HG03439 (cell line): ENCODE data around the gene ZNF358.

Experiments used
- ATAC-seq: cut with Tn5 transposase; IDR thresholded peaks from one replicate; pipeline ENCODE4 v1.9.1; 2021; ENCODE audit warnings: mild to moderate bottlenecking, moderate library complexity; ENCODE audit not compliant: unreplicated experiment

The ZNF358 gene

GRCh38 chr19:7554990-7555864 lies 39.3 kb downstream of the ZNF358 start:
- no peak for ATAC-seq

GRCh38 chr19:7556696-7557315 lies 40.9 kb downstream of the ZNF358 start:
- ATAC-seq, result no peak

GRCh38 chr19:7558667-7559066 lies 42.8 kb downstream of the ZNF358 start:
- ATAC-seq, result no peak

- ATAC-seq, result no peak
These were observed 43.2 kb downstream of the ZNF358 start for GRCh38 chr19:7559102-7559501.

GRCh38 chr19:7560255-7560654 lies 44.4 kb downstream of the ZNF358 start:
- ATAC-seq, result no peak

- ATAC-seq, result no peak
These were observed 45.4 kb downstream of the ZNF358 start for GRCh38 chr19:7561325-7561724.

GRCh38 chr19:7562646-7563393 lies 46.9 kb downstream of the ZNF358 start:
- no peak for ATAC-seq

- no peak for ATAC-seq
These were observed 49.0 kb downstream of the ZNF358 start for GRCh38 chr19:7564866-7565265.

- ATAC-seq, result no peak
These were observed 49.4 kb downstream of the ZNF358 start for GRCh38 chr19:7565332-7565731.
